Ishikawa (cell line): ENCODE results near the gene SIX6.

ENCODE experiments used
- CEBPB ChIP-seq: IDR thresholded peaks from 2 replicates; pipeline ENCODE4 v1.6.1; 2012
- CREB1 ChIP-seq: IDR thresholded peaks from 2 replicates; pipeline ENCODE4 v1.6.1; 2012; ENCODE audit warnings: low read depth
- EGR1 ChIP-seq: IDR thresholded peaks from 2 replicates; pipeline ENCODE4 v1.6.1; 2012
- EP300 ChIP-seq: IDR thresholded peaks from 2 replicates; pipeline ENCODE4 v1.6.1; 2012; ENCODE audit warnings: borderline replicate concordance
- FOXM1 ChIP-seq: IDR thresholded peaks from 2 replicates; pipeline ENCODE4 v1.6.1; 2012; ENCODE audit warnings: low read depth, borderline replicate concordance
- MAX ChIP-seq: IDR thresholded peaks from 2 replicates; pipeline ENCODE4 v1.6.1; 2012
- NFIC ChIP-seq: IDR thresholded peaks from 2 replicates; pipeline ENCODE4 v1.6.1; 2012
- RAD21 ChIP-seq: IDR thresholded peaks from 2 replicates; pipeline ENCODE4 v1.6.1; 2012; ENCODE audit warnings: low read depth
- REST ChIP-seq: IDR thresholded peaks from 2 replicates; pipeline ENCODE4 v1.6.1; 2012; ENCODE audit warnings: low read depth, mild to moderate bottlenecking
- TAF1 ChIP-seq: IDR thresholded peaks from 2 replicates; pipeline ENCODE4 v1.6.1; 2012; ENCODE audit warnings: low read depth, mild to moderate bottlenecking
- TCF12 ChIP-seq: IDR thresholded peaks from 2 replicates; pipeline ENCODE4 v1.6.1; 2012; ENCODE audit warnings: low read depth
- TEAD4 ChIP-seq: IDR thresholded peaks from 2 replicates; pipeline ENCODE4 v1.6.1; 2012
- USF1 ChIP-seq: IDR thresholded peaks from 2 replicates; pipeline ENCODE4 v1.6.1; 2012
- YY1 ChIP-seq: IDR thresholded peaks from 2 replicates; pipeline ENCODE4 v1.6.1; 2012; ENCODE audit warnings: low read depth
- ZBTB7A ChIP-seq: IDR thresholded peaks from 2 replicates; pipeline ENCODE4 v1.6.1; 2012; ENCODE audit warnings: low read depth

SIX6 gene

GRCh38 chr14:60485598-60486251 lies 23.2 kb upstream of the SIX6 start, which contains the start of gene C14orf39:
C14orf39 (minus strand) TSS chr14:60486063; CDS start chr14:60485078, 985 bp downstream.
- TF ChIP-seq EP300 (no peak), TEAD4 (no peak), REST (no peak), TAF1 (no peak)

- no peak for TF ChIP-seq EGR1
- no peak for TF ChIP-seq FOXM1
- no peak for TF ChIP-seq EP300
- no peak for TF ChIP-seq USF1
- no peak for TF ChIP-seq MAX
- no peak for TF ChIP-seq NFIC
- no peak for TF ChIP-seq RAD21
- TF ChIP-seq CEBPB: no peak
- TF ChIP-seq TEAD4: no peak
- TF ChIP-seq TCF12: no peak
- no peak for TF ChIP-seq ZBTB7A
- no peak for TF ChIP-seq YY1
- TF ChIP-seq REST: no peak
- TF ChIP-seq CREB1: no peak
- TF ChIP-seq TAF1: no peak
Observed at GRCh38 chr14:60487211-60487610, 21.7 kb upstream of the SIX6 start.

GRCh38 chr14:60488175-60488574 lies 20.8 kb upstream of the SIX6 start:
- TF ChIP-seq NFIC: no peak
- no peak for TF ChIP-seq CREB1
- no peak for TF ChIP-seq TAF1
- no peak for TF ChIP-seq REST
- TF ChIP-seq FOXM1: no peak
- no peak for TF ChIP-seq TCF12
- no peak for TF ChIP-seq CEBPB
- TF ChIP-seq YY1: no peak
- TF ChIP-seq RAD21: no peak; the same call in 1 of the 2 replicates
- no peak for TF ChIP-seq EGR1
- no peak for TF ChIP-seq MAX
- no peak for TF ChIP-seq TEAD4
- TF ChIP-seq EP300: no peak
- TF ChIP-seq ZBTB7A: no peak
- TF ChIP-seq USF1: no peak

GRCh38 chr14:60490270-60490669 lies 18.7 kb upstream of the SIX6 start:
- TF ChIP-seq NFIC (no peak), EGR1 (no peak), CREB1 (no peak), TCF12 (no peak), TAF1 (no peak), EP300 (no peak), CEBPB (no peak), YY1 (no peak), USF1 (no peak), REST (no peak), ZBTB7A (no peak), TEAD4 (no peak), MAX (no peak), RAD21 (no peak), FOXM1 (no peak)
